ENCODE data around the gene GAN.
A peak's percentile ranks its signal among the peaks of the same experiment; 100 is the strongest.
"Not testable (repeated sequence)": the region's sequence is repeated elsewhere in the genome, so short reads cannot be mapped to it uniquely, and the experiment has no call there.

GAN gene

DNA sequence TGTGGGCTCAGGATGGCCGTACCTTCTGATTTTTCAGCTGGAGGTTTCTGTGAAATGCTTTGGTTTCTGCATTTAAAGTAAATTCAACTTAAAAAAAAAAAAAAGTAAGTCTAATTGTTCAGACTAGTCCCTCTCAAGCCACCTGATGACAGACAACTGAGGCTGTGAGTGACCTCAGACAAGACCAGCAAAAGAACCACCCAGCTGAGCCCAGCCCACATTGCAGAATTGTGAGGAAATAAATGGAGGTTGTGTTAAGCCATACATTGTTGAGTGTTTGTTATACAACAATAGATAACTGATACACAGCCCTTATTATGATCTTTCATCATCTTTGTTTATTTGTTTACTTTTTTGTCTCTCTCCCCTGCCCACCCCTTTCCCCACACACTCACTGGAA lies 85.1 kb downstream of the GAN start:
- DNase-seq (ENCODE audit: low spot score): no peak

DNA sequence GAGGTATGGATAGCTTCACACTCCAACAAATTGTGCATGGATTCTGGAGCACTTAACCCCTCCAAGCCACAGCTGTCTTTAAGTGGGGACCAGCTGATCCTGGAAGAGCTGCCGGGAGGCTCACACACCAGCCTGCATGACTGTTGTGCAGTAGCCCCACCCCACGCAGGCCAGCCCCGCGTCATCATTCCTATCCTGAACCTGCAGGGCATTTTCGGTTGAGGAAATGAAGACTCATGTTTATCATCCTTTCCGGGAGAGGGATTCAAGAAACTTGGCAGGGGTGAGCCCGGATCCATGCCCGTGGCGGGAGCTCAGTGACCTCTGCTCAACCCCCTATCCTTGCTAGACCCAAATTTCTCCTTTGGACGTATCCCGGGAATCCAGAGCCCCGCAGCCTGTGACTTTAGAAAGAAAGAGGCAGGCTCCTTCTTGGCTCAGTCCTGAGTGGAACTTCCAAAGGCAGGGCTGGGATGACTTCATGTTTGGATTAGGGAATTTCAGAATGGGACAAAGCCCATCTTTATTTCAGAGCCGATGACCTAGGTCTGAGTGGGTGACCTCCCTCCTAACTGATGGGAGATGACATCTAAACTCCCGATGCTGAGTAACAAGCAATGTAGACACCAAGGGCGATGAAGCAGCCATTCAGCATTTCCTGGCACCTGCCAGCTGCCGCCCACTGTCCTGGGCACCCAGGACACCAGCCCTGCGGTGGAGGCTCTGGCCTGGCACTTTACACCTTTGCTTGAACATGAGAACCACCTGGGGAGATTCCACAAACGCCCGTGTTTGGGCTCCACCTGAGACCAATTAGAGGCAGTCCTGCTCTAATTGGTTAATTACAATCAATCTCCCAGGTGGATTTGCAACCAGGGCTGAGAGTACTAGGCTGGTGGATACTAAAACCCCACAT lies 86.5 kb downstream of the GAN start:
- DNase-seq (ENCODE audit: low spot score): peak; percentile 74

DNA sequence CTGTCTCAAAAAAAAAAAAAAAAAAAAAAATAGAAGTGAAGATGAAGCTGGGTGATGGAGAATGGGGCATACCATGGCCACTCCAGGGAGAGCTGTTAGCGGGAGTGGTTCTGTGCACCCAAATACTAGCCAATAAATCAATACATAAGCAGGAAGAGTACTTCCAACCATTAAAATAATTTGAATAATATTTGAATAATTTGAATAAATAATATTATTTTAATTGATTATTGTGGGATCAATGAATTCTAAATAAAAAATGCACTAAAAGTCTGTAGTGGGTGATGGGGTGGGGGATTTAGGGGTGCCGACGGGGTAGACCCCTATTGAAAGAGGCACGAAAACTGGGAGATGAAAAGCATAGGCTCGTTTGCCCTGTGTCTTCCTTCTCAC lies 88.4 kb downstream of the GAN start:
- no peak for DNase-seq (ENCODE audit: low spot score)

DNA sequence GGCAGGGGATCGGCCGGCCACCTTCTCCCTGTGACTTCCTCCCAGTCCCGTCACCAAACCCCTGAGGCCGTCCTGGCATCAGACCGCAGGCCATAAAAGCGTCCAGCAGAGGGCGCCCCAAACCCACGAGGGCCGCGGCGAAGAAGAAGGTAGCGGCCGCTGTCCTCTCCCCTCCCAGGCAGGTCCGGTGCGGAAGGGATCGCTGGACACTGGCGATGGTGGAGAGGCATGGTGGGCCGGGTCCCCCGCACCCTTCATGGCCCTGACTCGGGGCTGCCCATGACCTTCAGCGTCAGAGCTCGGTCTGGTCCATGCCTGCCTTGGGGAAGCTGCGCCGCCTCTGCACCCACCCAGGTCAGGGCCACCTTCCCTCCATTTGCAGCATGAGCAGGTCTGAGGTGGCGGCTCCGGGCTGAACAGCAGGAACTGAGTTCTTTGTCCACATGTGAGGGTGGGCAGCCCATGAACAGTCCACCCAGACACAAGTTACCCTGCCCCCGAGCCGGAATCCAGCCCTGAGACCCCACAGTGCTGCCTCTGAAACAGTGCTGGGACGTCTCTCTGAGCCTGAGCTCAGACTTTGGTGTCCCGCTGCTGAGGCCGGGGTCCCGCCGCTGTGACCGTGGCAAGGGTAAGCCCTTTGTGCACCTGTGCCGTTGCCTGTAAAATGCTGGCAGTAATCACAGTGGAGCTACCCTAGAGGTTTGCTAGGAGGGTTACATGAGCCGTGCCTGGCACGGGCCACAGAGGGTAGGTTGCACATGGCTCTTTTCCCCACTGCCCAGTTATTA lies 89.0 kb downstream of the GAN start:
- peak; percentile 87 for DNase-seq (ENCODE audit: low spot score)

DNA sequence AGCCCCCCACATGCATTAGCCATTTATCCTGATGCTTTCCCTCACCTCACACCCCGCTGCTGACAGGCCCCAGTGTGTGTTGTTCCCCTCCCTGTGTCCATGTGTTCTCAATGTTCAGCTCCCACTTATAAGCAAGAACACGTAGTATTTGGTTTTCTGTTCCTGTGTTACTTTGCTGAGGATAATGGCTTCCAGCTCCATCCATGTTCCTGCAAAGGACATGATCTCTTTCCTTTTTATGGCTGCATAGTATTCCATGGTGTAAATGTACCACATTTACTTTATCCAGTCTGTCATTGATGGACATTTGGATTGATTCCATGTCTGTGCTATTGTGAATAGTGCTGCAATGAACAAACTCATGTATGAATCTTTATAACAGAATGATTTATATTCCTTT lies 90.2 kb downstream of the GAN start:
- not testable (repeated sequence) for DNase-seq (ENCODE audit: low spot score)

DNA sequence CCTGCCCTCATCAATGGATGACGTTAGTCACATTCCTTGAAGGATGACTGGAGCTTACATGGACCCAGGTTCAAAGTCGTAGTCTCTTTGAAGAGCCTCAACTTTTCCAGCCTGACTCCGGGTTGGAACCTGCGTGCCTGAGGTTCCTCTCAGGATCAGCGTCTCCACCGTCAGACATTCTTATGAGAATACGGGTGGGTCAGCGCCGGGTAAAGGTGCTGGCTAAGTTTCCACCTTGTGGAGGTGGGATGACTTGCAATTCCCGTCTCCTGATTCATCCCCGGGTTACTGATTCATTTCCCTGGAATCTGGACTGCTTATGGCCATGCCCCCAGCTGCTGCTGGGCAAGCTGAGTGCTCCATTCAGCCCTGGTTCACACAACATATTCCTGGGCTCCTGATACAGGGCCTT lies 90.9 kb downstream of the GAN start:
- DNase-seq (ENCODE audit: low spot score): peak; percentile 99

DNA sequence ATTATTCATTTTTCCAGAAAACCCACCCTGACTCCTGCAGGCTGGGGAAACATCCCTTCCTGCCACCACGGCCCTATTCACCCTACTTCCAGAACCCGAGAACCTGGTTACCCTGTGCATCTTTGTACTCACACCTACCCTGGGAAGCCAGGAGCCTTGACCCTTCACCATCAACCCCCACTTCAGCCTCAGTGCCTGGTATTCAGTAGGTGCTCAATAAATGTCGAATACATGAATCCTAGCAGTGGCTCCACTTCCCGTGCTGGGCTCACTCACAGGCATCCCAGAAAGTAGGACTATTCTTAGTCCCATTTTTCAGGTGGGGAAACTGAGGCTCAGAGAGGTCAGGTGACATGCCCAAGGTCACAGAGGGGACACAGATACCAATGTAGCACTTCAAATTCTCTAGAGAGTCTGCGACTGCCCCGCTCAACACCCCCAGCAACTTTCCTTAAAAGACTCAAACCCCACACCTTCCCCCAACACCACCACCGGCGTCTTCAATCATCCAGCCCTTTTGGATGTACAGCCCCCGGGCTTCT lies 93.7 kb downstream of the GAN start:
- DNase-seq (ENCODE audit: low spot score): no peak

DNA sequence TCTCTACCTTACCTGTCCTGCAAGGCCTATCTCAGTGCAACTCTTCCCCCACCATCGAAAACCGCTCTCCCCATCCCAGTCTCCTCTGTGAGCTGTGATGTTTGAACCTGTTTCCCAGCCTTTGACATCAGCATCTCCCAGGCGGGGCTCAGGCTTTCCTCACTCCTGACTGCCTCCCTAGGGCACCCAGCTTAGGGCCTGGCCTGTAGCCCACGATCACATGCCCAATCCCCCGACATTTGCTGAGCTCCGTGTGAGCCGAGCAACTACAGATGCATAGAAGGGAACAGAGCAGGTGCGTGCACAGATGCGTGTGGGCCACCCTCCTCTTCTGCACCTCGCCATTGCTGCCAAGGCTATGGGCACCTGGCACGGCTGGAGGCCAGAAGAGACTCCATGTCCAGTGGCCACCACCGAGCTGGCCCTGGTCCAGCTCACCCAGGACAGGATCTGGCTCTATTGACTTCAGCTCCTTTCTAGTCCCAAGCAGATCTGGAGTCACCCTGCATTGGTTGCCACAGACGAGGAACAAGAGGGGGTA lies 94.3 kb downstream of the GAN start:
- no peak for DNase-seq (ENCODE audit: low spot score)

DNA sequence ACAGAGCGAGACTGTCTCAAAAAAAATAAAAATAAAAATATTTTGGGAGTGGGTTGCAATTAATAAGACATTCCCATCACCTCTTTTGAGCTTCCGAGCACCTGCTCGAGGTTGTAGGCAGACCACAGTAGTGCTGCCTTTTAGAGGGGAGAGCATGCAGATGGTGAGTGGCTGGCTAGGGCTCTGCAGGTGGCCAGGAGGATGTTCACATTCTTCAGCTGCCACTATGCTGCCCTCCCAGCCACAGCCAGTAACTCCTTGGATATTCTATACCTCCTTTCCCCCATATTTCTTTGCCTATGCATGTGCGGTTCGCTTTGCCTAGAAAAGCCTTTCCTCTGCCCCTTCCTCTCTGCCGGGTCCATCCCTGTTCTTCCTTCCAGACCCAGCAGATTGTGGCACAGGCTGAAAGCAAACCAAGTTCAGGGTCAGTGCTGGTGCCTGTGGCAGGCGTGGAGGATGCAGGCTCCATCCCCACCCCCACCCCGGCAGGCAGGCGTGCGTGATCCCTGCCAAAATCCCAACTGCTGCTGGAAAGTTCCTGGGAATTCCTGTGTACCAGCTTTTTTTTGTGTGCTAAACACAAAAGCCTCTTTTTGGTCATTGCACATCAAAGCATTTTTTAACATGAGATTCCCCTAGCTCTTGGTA lies 96.0 kb downstream of the GAN start:
- DNase-seq (ENCODE audit: low spot score): no peak

DNA sequence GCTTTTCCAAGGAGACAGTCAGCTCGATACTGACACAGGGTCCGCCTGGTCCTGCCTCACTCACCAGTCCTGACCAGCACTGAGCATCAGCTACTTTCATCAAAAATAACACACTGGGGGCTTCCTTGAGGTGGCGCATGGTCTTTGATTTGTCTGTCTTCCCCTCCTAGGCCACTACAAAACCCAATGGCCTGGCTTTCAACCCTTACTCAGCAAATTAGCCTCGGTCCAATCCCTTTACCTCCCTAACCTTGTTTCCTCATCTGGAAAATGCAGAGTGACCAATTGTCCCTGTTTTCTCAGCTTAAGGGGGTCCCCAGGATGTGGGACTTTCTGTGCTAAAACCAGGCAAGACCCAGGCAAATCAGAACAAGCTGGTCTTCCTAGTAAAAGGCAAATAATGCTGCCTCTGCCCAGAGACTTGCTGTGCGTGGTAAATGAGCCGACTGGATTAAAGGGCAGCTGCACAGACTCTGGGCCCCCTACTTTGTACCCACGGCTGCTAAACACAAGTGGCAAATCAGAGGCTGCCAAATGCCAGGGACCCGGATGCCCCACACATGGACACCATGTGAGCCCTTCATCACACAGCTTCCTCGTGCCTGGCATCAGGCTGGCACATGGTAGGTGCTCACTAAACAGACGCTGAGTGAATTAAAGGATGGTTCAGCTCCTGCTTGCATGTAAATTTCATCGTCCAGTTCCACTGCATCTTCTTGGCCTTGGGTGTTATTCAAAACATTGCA lies 98.7 kb downstream of the GAN start:
- no peak for DNase-seq (ENCODE audit: low spot score)

DNA sequence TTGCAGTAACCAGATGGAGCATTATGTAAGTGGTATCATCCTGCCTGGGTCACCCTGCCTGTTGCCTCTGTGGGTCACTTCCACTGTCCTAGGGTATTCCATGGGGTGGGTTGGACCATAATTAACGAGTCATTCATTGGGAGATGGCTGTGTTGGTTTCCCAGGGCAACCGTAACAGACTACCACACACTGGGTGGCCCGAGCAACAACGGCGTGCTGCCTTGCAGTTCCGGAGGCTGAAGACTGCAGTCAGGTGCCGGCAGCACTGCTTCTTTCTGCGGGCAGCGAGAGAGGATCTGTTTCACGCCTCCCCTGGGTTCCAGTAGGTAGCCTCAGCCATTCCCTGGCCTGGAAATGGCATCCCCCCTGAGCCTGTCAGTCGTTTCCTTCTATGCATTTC lies 101.0 kb downstream of the GAN start:
- no peak for DNase-seq (ENCODE audit: low spot score)

DNA sequence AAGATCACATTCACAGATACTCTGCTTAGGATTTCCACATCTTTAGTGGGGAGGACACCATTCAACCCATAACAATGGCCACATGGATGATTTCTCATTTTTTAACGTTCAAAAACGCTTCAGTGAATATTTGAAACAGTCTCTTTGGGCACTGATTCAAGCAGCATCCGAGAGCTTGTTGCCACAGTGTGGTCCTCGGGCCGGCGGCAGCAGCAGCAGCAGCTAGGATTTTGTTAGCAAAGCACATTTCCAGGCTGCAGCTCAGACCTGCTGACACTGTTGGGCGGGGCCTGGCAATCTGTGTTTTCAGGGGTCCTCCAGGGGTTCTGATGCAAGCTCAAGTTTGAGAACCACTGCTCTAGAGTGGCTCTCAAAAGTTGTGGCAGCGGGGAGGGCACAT lies 102.0 kb downstream of the GAN start:
- no peak for DNase-seq (ENCODE audit: low spot score)

DNA sequence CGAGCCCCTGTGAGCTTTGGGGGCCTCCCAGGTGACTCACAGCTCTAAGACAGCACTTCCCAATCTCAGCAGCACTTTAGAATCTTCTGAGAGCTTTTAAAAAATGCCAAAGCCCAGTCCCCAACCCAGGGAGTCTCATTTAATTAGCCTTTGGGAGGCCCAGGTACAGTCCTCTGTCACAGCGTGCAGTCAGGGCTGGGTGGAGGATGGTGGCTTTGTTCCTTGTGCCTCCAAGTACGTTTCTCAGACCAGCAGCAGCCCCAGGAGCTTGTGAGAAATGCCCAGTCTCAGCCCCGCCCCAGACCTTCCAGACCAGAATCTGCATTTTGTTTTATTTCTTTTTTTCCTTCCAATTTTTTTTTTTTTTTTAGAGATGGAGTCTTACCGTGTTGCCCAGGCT lies 102.4 kb downstream of the GAN start:
- no peak for DNase-seq (ENCODE audit: low spot score)

DNA sequence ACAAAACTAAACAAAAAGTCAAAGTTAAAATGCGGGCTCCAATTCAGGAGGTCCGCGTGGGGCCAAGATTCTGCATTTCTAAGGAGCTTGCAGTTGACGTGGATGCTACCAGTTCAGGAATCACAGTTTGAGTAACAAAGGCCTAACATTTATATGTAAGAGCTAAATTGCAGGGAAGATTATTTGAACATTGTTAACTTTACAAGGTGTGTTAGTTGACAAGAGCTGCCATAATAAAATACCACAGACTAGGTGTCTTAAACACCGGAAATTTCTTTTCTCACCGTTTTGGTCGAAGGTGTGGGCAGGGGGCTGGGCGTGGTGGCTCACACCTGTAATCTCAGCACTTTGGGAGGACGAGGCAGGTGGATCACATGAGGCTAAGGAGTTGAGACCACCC lies 105.0 kb downstream of the GAN start:
- DNase-seq (ENCODE audit: low spot score): no peak

DNA sequence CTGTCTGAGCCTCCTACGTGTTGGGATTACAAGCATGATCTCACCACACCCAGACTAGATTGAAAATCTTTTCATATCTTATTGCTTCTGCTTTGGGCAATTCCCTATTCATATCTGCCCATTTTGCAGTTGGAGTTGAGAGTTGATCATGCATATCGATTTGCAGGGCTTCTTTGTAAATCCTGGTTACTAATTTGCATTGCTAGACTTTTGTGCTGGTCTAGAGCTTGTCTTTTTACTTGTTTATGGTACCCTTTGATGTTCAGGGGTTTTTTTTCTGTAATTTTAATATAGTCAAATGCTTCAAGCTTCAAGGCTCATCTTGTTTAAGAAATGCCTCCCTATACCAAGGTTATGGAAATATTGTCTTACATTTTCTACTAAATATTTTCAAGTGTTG lies 106.4 kb downstream of the GAN start:
- DNase-seq (ENCODE audit: low spot score): no peak

DNA sequence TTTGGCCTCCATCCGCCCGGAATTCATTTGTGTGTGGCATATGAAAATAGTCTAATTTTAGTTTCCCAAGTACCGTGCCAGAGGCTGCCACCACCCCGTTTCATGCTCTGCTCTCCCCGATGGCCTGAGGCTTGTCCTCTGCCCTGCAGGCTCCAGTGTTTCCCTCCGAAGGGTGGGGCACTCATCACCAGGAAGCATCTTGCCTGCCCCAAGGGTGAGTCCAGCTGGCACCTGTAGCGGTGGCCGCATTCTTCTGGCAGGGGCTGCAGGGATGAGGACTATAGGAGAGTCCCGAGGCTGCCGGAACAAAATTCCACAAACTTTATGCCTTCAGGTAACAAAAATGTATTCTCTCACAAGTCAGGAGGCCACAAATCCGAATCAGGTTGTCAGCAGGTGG lies 106.8 kb downstream of the GAN start:
- DNase-seq (ENCODE audit: low spot score): no peak

DNA sequence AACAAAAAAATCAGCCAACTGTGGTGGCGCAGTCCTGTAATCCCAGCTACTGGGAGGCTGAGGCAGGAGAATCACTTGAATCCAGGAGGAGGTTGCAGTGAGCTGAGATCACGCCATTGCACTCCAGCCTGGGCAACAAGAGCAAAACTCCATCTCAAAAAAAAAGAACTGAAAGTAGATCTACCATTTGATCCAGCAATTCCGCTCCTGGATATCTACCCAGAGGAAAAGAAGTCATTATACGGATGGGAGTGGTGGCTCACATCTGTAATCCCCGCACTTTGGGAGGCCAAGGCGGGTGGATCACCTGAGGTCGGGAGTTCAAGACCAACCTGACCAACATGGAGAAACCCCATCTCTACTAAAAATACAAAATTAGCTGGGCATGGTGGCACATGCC lies 107.4 kb downstream of the GAN start:
- not testable (repeated sequence) for DNase-seq (ENCODE audit: low spot score)

DNA sequence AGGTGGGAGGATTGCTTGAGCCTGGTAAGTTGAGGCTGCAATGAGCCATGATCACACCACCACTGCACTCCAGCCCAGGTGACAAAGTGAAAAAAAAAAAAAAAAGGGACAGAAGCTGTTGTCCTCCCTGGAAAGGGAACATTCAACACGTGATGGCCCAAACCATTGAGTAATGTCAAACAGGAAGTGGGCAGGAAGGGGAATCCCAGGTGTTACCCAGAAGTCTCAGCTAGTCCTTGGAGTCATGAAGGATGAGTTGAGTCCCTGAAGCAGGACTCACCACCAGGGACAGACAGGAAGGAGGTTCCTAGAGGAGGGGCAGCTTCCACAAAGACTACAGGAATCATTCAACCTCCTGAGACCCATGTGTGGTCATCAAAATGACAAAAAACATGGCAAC lies 110.0 kb downstream of the GAN start:
- peak; percentile 96 for DNase-seq (ENCODE audit: low spot score)

DNA sequence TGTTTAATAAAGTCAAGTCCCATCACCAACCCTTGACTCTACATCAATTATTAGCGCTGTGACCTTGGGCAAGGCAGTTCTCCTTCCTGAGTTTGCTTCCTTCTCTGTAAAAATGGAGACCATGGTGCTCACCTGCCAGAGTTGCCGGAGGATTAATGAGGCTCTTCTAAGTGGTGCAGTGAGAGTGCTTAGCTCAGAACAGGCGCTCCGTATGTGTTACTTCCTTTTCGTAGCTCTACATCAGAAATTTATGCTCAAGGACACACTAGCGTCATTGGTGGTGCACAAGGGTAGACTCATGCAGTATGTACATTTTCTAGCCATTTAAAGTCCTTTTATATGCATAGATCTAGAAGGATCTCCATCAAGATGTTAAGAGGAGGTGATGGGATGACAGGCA lies 112.5 kb downstream of the GAN start:
- no peak for DNase-seq (ENCODE audit: low spot score)

DNA sequence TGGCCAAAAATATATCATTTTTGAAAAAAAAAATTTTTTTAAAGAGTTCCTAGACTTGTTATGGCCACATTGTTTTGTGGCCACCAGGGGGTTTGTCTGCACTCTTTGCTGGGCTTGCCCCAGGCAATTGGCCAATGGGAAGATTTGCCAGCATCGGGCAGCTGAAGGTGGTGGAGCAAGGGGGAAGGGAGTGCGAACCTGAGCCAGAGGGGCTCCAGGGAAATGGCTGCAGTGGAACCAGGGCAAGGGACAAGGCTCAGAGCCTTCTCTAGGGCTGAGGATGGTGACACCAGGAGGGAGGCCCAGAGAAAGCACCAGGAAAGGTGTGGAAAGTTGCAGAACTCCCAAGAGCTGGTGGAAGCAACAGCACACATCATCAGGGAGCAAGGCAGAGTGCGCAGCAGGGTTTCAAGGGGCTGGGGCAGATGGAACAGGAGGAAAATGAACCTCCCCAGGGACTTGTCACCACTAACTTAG lies 114.3 kb downstream of the GAN start:
- peak; percentile 35 for DNase-seq (ENCODE audit: low spot score)

Measured in kidney tubule cell (primary cell).